ENCODE results near the gene ZNF205. TPM values are rescaled to one million over a fixed set of nuclear protein-coding genes. Genes with fewer than 3 reads are reported as not detected.

The ZNF205 gene
- total RNA-seq, 1 donor from 2014 or later = 22.8 TPM

GRCh38 chr16:3118204-3118790, 5.9 kb downstream of the ZNF205 start:
- no peaks in the 10 kb centered on the region for H3K9me3 Mint-ChIP-seq (ENCODE audit: unreplicated experiment)
- H3K4me3 Mint-ChIP-seq (ENCODE audit: unreplicated experiment) = no peak overlapping the region
- H3K36me3 Mint-ChIP-seq (ENCODE audit: low read depth, unreplicated experiment) = peaks cover 20% of the 10 kb centered on the region
- no peak for DNase-seq (ENCODE audit: low spot score)
- peaks cover 14% of the 10 kb centered on the region for H3K4me1 Mint-ChIP-seq (ENCODE audit: unreplicated experiment)
- no peak overlapping the region for H3K27ac Mint-ChIP-seq (ENCODE audit: unreplicated experiment)
- peaks cover 10% of the 10 kb centered on the region for H3K27me3 Mint-ChIP-seq (ENCODE audit: unreplicated experiment)
- no peak for TF ChIP-seq CTCF (IDR thresholded peaks at IDR 0.05; ENCODE audit: unreplicated experiment)

GRCh38 chr16:3118846-3119245, 6.5 kb downstream of the ZNF205 start:
- Mint-ChIP-seq H3K27me3 (ENCODE audit: unreplicated experiment) (peaks cover 10% of the 10 kb centered on the region), H3K36me3 (ENCODE audit: low read depth, unreplicated experiment) (peaks cover 20% of the 10 kb centered on the region), H3K4me3 (ENCODE audit: unreplicated experiment) (no peak overlapping the region), H3K27ac (ENCODE audit: unreplicated experiment) (no peak overlapping the region), H3K9me3 (ENCODE audit: unreplicated experiment) (no peaks in the 10 kb centered on the region), H3K4me1 (ENCODE audit: unreplicated experiment) (peaks cover 12% of the 10 kb centered on the region)
- no peak for TF ChIP-seq CTCF (IDR thresholded peaks at IDR 0.05; ENCODE audit: unreplicated experiment)
- DNase-seq (ENCODE audit: low spot score) = no peak

GRCh38 chr16:3119286-3119685, 6.9 kb downstream of the ZNF205 start:
- Mint-ChIP-seq H3K4me1 (ENCODE audit: unreplicated experiment) (peaks cover 12% of the 10 kb centered on the region), H3K4me3 (ENCODE audit: unreplicated experiment) (no peak overlapping the region), H3K9me3 (ENCODE audit: unreplicated experiment) (no peaks in the 10 kb centered on the region), H3K27ac (ENCODE audit: unreplicated experiment) (no peak overlapping the region), H3K27me3 (ENCODE audit: unreplicated experiment) (peaks cover 10% of the 10 kb centered on the region), H3K36me3 (ENCODE audit: low read depth, unreplicated experiment) (peaks cover 20% of the 10 kb centered on the region)
- DNase-seq (ENCODE audit: low spot score) = no peak
- no peak for TF ChIP-seq CTCF (IDR thresholded peaks at IDR 0.05; ENCODE audit: unreplicated experiment)

GRCh38 chr16:3119701-3120408, 7.5 kb downstream of the ZNF205 start:
- TF ChIP-seq CTCF (IDR thresholded peaks at IDR 0.05; ENCODE audit: unreplicated experiment) = no peak
- Mint-ChIP-seq H3K4me1 (ENCODE audit: unreplicated experiment) (peaks cover 8% of the 10 kb centered on the region), H3K27me3 (ENCODE audit: unreplicated experiment) (peaks cover 8% of the 10 kb centered on the region), H3K27ac (ENCODE audit: unreplicated experiment) (no peak overlapping the region), H3K9me3 (ENCODE audit: unreplicated experiment) (no peaks in the 10 kb centered on the region), H3K36me3 (ENCODE audit: low read depth, unreplicated experiment) (peaks cover 16% of the 10 kb centered on the region), H3K4me3 (ENCODE audit: unreplicated experiment) (no peak overlapping the region)
- no peak for DNase-seq (ENCODE audit: low spot score)

GRCh38 chr16:3120435-3120834, 8.0 kb downstream of the ZNF205 start:
- Mint-ChIP-seq H3K4me1 (ENCODE audit: unreplicated experiment) (peaks cover 11% of the 10 kb centered on the region), H3K9me3 (ENCODE audit: unreplicated experiment) (no peaks in the 10 kb centered on the region), H3K36me3 (ENCODE audit: low read depth, unreplicated experiment) (peaks cover 19% of the 10 kb centered on the region), H3K4me3 (ENCODE audit: unreplicated experiment) (no peak overlapping the region), H3K27me3 (ENCODE audit: unreplicated experiment) (peaks cover 11% of the 10 kb centered on the region), H3K27ac (ENCODE audit: unreplicated experiment) (no peak overlapping the region)
- TF ChIP-seq CTCF (IDR thresholded peaks at IDR 0.05; ENCODE audit: unreplicated experiment) = no peak
- no peak for DNase-seq (ENCODE audit: low spot score)
